MM.1S (cell line): ENCODE data around the gene MYADML2.

Experiments used
- EZH2 ChIP-seq: fragments of 300-600 bp; sonication (generic); optimal IDR thresholded peaks from 2 replicates; pipeline ENCODE3; 2017; ENCODE audit warnings: low read depth, mild to moderate bottlenecking, antibody characterized with exemption, low read length, mixed read lengths
- EZH2phosphoT487 ChIP-seq: fragments of 300-600 bp; sonication (generic); IDR thresholded peaks from 2 replicates; pipeline ENCODE4 v1.6.1; 2018; ENCODE audit warnings: antibody characterized with exemption, low read length
- TF ChIP-seq, protein P1 (sequence below): fragments of 300-600 bp; sonication (generic); IDR thresholded peaks from 2 replicates; pipeline ENCODE4 v1.5.1; 2016; ENCODE audit warnings: antibody characterized with exemption, low read length, mixed read lengths

DNA sequence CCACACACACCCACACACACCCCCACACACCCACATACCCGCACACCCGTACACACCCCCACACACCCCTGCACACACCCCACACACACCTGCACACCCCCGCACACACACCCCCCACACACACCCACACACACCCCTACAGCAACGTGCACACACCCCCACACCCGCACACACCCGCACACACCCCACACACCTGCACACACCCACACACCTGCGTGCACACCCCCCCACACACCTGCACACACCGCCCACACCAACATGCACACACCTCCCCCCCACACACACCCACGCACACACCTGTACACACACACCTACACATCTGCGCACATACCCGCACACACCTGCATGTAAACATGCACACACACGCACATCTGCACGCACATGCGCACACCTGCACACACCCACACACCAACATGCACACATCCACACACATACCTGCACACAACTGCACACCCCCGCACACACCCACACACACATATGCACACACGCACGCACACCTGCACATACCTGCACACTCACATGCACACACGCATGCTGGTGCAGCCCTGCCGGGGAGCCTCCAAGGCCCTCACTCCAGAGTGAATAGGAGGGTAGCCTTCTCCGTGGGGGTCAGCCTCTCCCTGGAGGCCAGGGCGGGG is 37.9 kb upstream of the MYADML2 start:
- TF ChIP-seq, protein P1, sequence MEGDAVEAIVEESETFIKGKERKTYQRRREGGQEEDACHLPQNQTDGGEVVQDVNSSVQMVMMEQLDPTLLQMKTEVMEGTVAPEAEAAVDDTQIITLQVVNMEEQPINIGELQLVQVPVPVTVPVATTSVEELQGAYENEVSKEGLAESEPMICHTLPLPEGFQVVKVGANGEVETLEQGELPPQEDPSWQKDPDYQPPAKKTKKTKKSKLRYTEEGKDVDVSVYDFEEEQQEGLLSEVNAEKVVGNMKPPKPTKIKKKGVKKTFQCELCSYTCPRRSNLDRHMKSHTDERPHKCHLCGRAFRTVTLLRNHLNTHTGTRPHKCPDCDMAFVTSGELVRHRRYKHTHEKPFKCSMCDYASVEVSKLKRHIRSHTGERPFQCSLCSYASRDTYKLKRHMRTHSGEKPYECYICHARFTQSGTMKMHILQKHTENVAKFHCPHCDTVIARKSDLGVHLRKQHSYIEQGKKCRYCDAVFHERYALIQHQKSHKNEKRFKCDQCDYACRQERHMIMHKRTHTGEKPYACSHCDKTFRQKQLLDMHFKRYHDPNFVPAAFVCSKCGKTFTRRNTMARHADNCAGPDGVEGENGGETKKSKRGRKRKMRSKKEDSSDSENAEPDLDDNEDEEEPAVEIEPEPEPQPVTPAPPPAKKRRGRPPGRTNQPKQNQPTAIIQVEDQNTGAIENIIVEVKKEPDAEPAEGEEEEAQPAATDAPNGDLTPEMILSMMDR: no peak
- TF ChIP-seq EZH2phosphoT487 (no peak), EZH2 (no peak)
